GM19452 (cell line): ENCODE measurements around the gene AP3B1.
"Not testable (repeated sequence)": the region's sequence is repeated elsewhere in the genome, so short reads cannot be mapped to it uniquely, and the experiment has no call there.

Experiments
- ATAC-seq: cut with Tn5 transposase; IDR thresholded peaks from one replicate; pipeline ENCODE4 v1.9.1; 2021; ENCODE audit not compliant: unreplicated experiment

AP3B1 gene

GRCh38 chr5:78077369-78078068 is 217.0 kb downstream of the AP3B1 start:
- ATAC-seq, result no peak

GRCh38 chr5:78076351-78076750 is 218.1 kb downstream of the AP3B1 start:
- ATAC-seq, result no peak

- no peak for ATAC-seq
Observed at GRCh38 chr5:78075301-78075700, 219.2 kb downstream of the AP3B1 start.

GRCh38 chr5:78070691-78071090 is 223.8 kb downstream of the AP3B1 start:
- not testable (repeated sequence) for ATAC-seq

GRCh38 chr5:78067581-78067980 is 226.9 kb downstream of the AP3B1 start:
- ATAC-seq, result not testable (repeated sequence)

GRCh38 chr5:78066722-78067121 is 227.8 kb downstream of the AP3B1 start:
- ATAC-seq, result not testable (repeated sequence)

GRCh38 chr5:78065663-78066062 is 228.8 kb downstream of the AP3B1 start:
- no peak for ATAC-seq

- ATAC-seq, result no peak
Observed at GRCh38 chr5:78064941-78065472, 229.5 kb downstream of the AP3B1 start.

GRCh38 chr5:78063495-78063894 is 231.0 kb downstream of the AP3B1 start:
- ATAC-seq, result no peak

- no peak for ATAC-seq
Observed at GRCh38 chr5:78062645-78063044, 231.9 kb downstream of the AP3B1 start.

GRCh38 chr5:78060421-78060820 is 234.1 kb downstream of the AP3B1 start:
- ATAC-seq, result no peak

- no peak for ATAC-seq
Observed at GRCh38 chr5:78058625-78059024, 235.9 kb downstream of the AP3B1 start.

GRCh38 chr5:78056901-78057514 is 237.5 kb downstream of the AP3B1 start:
- no peak for ATAC-seq

GRCh38 chr5:78056053-78056452 is 238.4 kb downstream of the AP3B1 start:
- no peak for ATAC-seq

GRCh38 chr5:78050888-78051287 is 243.6 kb downstream of the AP3B1 start:
- no peak for ATAC-seq

GRCh38 chr5:78046823-78047222 is 247.7 kb downstream of the AP3B1 start:
- ATAC-seq, result not testable (repeated sequence)

GRCh38 chr5:78046006-78046405 is 248.5 kb downstream of the AP3B1 start:
- ATAC-seq, result no peak

GRCh38 chr5:78041805-78042204 is 252.7 kb downstream of the AP3B1 start:
- ATAC-seq, result no peak

GRCh38 chr5:78025540-78025939 is 269.0 kb downstream of the AP3B1 start:
- ATAC-seq, result no peak

GRCh38 chr5:78019744-78020143 is 274.8 kb downstream of the AP3B1 start:
- no peak for ATAC-seq

- ATAC-seq, result no peak
Observed at GRCh38 chr5:78016863-78017529, 277.5 kb downstream of the AP3B1 start.
